Head of caudate nucleus (tissue), 42 donors: Measurements from ENCODE around the gene SLC30A5.
"Not testable (repeated sequence)": the region's sequence is repeated elsewhere in the genome, so short reads cannot be mapped to it uniquely, and the experiment has no call there.

Source experiments
- DNase-seq, 42 donors: peaks; one replicate each; pipeline versions ENCODE4 v3.0.0 to v3.0.0-alpha.2; 2020 to 2021; ENCODE audit warnings: mixed read lengths in 7 of 42
- intact Hi-C: fragments of 100-400 bp; cut with DNase I; formaldehyde crosslinking; loops from one replicate; pipeline ENCODE4 v1.15.0; 2022

SLC30A5 gene

GRCh38 chr5:69092969-69093368 is 845 bp upstream of the SLC30A5 start:
- intact Hi-C loops, result loop anchor here (10.0 kb wide), 1 partner anchor 272 kb away; the partner anchor contains the start of genes AK6, RAD17 and TAF9
- no peak for DNase-seq

- intact Hi-C loops, result loop anchor here (10.0 kb wide), 1 partner anchor 265 kb away; the partner anchor contains the start of genes AK6, RAD17 and TAF9
- no peak for DNase-seq
These were observed 5.5 kb downstream of the SLC30A5 start for GRCh38 chr5:69099302-69099701.

GRCh38 chr5:69103521-69103920 is 9.7 kb downstream of the SLC30A5 start:
- intact Hi-C loops, result no loop called here
- no peak for DNase-seq

- no peak for DNase-seq
- intact Hi-C loops, result no loop called here
These were observed 12.4 kb downstream of the SLC30A5 start for GRCh38 chr5:69105996-69106906.

- DNase-seq, intact Hi-C loops: not testable (repeated sequence)
These were observed 14.6 kb downstream of the SLC30A5 start for GRCh38 chr5:69108367-69108766.

GRCh38 chr5:69113851-69114250 is 20.0 kb downstream of the SLC30A5 start:
- no peak for DNase-seq
- intact Hi-C loops, result no loop called here

- intact Hi-C loops, result no loop called here
- no peak for DNase-seq
These were observed 21.7 kb downstream of the SLC30A5 start for GRCh38 chr5:69115526-69115925.

GRCh38 chr5:69129413-69129812 is 35.6 kb downstream of the SLC30A5 start:
- no peak for DNase-seq
- intact Hi-C loops, result no loop called here

GRCh38 chr5:69130241-69130640 is 36.4 kb downstream of the SLC30A5 start:
- DNase-seq, result no peak
- intact Hi-C loops, result no loop called here

- no peak for DNase-seq
- intact Hi-C loops, result no loop called here
These were observed 37.5 kb downstream of the SLC30A5 start for GRCh38 chr5:69131304-69131703.

- intact Hi-C loops, result no loop called here
- no peak for DNase-seq
These were observed 40.3 kb downstream of the SLC30A5 start for GRCh38 chr5:69134126-69134525.

GRCh38 chr5:69136293-69136692 is 42.5 kb downstream of the SLC30A5 start:
- no peak for DNase-seq
- intact Hi-C loops, result no loop called here

GRCh38 chr5:69137208-69137607 is 43.4 kb downstream of the SLC30A5 start:
- intact Hi-C loops, DNase-seq: not testable (repeated sequence)

GRCh38 chr5:69137807-69138206 is 44.0 kb downstream of the SLC30A5 start:
- intact Hi-C loops, result no loop called here
- no peak for DNase-seq

- intact Hi-C loops, result no loop called here
These were observed 45.0 kb downstream of the SLC30A5 start for GRCh38 chr5:69138766-69139165.

GRCh38 chr5:69140239-69140638 is 46.4 kb downstream of the SLC30A5 start:
- intact Hi-C loops, DNase-seq: not testable (repeated sequence)

More at GRCh38 chr5:69138766-69139165, 45.0 kb downstream of the SLC30A5 start:
- no peak for DNase-seq

- DNase-seq, result no peak
- intact Hi-C loops, result no loop called here
These were observed 47.0 kb downstream of the SLC30A5 start for GRCh38 chr5:69140827-69141226.

GRCh38 chr5:69148576-69148975 is 54.8 kb downstream of the SLC30A5 start:
- DNase-seq, intact Hi-C loops: not testable (repeated sequence)

- no peak for DNase-seq
- intact Hi-C loops, result no loop called here
These were observed 55.3 kb downstream of the SLC30A5 start for GRCh38 chr5:69148981-69149675.

GRCh38 chr5:69149676-69150010 is 55.8 kb downstream of the SLC30A5 start:
- intact Hi-C loops, result no loop called here
- DNase-seq, result no peak
